Adrenal gland (tissue), 5 donors: ENCODE results near the gene GPR50.

ENCODE experiments used
- POLR2A ChIP-seq, 2 donors: fragments of 450-650 bp; IDR thresholded peaks; one replicate each; pipeline ENCODE4 v1.6.1; 2017; ENCODE audit warnings: antibody characterized with exemption in 2 of 2, mild to moderate bottlenecking in 2 of 2, moderate library complexity in 1 of 2
- TF ChIP-seq, protein P1 (sequence below), 6 experiments: fragments of 450-650 bp in 4 of 6; fragments of 200-600 bp in 2 of 6; sonication (generic) in 1 of 6; IDR thresholded peaks; 1 replicate in 5 of 6; 2 replicates in 1 of 6; pipeline versions ENCODE4 v1.5.1 to v1.8.0; 2016 to 2021; ENCODE audit warnings: antibody characterized with exemption in 6 of 6, mild to moderate bottlenecking in 2 of 6, moderate library complexity in 1 of 6
- donor health status: DM: no; HTN: no; CAD: no.

- TF ChIP-seq, protein P1, sequence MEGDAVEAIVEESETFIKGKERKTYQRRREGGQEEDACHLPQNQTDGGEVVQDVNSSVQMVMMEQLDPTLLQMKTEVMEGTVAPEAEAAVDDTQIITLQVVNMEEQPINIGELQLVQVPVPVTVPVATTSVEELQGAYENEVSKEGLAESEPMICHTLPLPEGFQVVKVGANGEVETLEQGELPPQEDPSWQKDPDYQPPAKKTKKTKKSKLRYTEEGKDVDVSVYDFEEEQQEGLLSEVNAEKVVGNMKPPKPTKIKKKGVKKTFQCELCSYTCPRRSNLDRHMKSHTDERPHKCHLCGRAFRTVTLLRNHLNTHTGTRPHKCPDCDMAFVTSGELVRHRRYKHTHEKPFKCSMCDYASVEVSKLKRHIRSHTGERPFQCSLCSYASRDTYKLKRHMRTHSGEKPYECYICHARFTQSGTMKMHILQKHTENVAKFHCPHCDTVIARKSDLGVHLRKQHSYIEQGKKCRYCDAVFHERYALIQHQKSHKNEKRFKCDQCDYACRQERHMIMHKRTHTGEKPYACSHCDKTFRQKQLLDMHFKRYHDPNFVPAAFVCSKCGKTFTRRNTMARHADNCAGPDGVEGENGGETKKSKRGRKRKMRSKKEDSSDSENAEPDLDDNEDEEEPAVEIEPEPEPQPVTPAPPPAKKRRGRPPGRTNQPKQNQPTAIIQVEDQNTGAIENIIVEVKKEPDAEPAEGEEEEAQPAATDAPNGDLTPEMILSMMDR (IDR thresholded peaks at IDR 0.05), result no peak
- TF ChIP-seq POLR2A (IDR thresholded peaks at IDR 0.05), result no peak
Measured at GRCh38 chrX:151184705-151185104, 8.3 kb downstream of the GPR50 start.
